ENCODE data around the gene PRPF40B. TPM values are rescaled to one million over a fixed set of nuclear protein-coding genes. Genes with fewer than 3 reads are reported as not detected.
A peak's percentile ranks its signal among the peaks of the same experiment; 100 is the strongest.

PRPF40B gene
- total and polyA plus RNA-seq, 9 of the 15 experiments (the other 6 are each of a cell fraction or from before 2014, with no cell fraction given) = 0.55 to 10.6 (median 4.8) TPM

DNA sequence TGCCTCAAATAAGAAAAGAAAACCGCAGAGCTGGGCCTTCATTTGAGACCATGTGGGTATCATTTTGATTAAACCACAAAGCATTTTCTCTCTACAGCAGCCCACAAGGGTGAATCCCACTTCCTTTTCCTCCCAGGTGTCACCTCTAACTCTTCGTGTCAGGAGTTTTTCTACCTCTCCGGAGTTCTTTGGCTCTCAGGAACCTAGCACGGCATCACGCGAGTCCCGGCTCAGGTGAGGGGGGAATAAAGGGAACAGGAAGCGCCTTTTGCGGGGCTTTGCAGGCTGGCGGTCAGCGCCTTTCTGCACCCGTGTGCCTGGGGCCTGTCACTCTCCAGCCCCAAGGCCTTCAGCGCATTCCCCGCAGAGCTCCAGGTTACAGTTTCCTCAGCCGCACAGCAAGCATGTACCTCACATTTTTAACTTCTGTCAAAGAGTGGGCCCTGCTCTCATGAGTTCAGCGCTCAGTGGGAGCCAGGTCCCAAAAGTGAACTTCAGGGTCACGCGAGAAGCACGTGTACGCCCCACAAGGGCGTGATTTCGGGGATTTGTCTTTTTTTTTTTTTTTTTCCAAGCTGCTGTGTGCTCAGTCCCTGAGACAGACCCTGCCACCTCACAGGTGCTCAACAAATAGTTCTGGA is 740 bp upstream of the PRPF40B start (continued):
- TF ChIP-seq YBX1 (IDR thresholded peaks at IDR 0.05) (no peak), IRF2 (CRISPR knock-in tag; IDR thresholded peaks at IDR 0.05) (no peak), PURB (CRISPR knock-in tag; IDR thresholded peaks at IDR 0.05; ENCODE audit: low read depth) (no peak), FUS (optimal IDR thresholded peaks at IDR 0.05; ENCODE audit: low read depth, low read length) (no peak), ZNF239 (CRISPR knock-in tag; IDR thresholded peaks at IDR 0.05) (no peak), BCOR (IDR thresholded peaks at IDR 0.05) (peak; percentile 29; the same call in 1 of the 2 replicates), ZBTB7A (IDR thresholded peaks at IDR 0.05; ENCODE audit: borderline replicate concordance, control insufficient read depth, low read depth, low read length) (no peak), RBBP5 (IDR thresholded peaks at IDR 0.05; ENCODE audit: borderline replicate concordance, insufficient read depth, low read length, poor library complexity, severe bottlenecking) (peak; percentile 12), EHMT2 (IDR thresholded peaks at IDR 0.05) (no peak), CBX1 (IDR thresholded peaks at IDR 0.05; ENCODE audit: low read depth) (no peak), CSDE1 (IDR thresholded peaks at IDR 0.05) (no peak), SMARCA4 (IDR thresholded peaks at IDR 0.05) (no peak; the same call in none of the 2 replicates), ZNF316 (IDR thresholded peaks at IDR 0.05) (no peak), DNMT1 (IDR thresholded peaks at IDR 0.05) (no peak), BACH1 (tag; IDR thresholded peaks at IDR 0.05) (no peak), CBX2 (IDR thresholded peaks at IDR 0.05; ENCODE audit: insufficient read depth, low read length, poor library complexity, severe bottlenecking) (no peak), MTF1 (CRISPR knock-in tag; IDR thresholded peaks at IDR 0.05; ENCODE audit: borderline replicate concordance) (no peak), EZH2 (IDR thresholded peaks at IDR 0.05; ENCODE audit: borderline replicate concordance, low read depth, low read length) (no peak)
- TF ChIP-seq, protein P1, sequence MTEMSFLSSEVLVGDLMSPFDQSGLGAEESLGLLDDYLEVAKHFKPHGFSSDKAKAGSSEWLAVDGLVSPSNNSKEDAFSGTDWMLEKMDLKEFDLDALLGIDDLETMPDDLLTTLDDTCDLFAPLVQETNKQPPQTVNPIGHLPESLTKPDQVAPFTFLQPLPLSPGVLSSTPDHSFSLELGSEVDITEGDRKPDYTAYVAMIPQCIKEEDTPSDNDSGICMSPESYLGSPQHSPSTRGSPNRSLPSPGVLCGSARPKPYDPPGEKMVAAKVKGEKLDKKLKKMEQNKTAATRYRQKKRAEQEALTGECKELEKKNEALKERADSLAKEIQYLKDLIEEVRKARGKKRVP (CRISPR knock-in tag; IDR thresholded peaks at IDR 0.05) = no peak
- TF ChIP-seq, protein P2, sequence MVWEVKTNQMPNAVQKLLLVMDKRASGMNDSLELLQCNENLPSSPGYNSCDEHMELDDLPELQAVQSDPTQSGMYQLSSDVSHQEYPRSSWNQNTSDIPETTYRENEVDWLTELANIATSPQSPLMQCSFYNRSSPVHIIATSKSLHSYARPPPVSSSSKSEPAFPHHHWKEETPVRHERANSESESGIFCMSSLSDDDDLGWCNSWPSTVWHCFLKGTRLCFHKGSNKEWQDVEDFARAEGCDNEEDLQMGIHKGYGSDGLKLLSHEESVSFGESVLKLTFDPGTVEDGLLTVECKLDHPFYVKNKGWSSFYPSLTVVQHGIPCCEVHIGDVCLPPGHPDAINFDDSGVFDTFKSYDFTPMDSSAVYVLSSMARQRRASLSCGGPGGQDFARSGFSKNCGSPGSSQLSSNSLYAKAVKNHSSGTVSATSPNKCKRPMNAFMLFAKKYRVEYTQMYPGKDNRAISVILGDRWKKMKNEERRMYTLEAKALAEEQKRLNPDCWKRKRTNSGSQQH (CRISPR knock-in tag; IDR thresholded peaks at IDR 0.05) = no peak
- TF ChIP-seq, protein P3, sequence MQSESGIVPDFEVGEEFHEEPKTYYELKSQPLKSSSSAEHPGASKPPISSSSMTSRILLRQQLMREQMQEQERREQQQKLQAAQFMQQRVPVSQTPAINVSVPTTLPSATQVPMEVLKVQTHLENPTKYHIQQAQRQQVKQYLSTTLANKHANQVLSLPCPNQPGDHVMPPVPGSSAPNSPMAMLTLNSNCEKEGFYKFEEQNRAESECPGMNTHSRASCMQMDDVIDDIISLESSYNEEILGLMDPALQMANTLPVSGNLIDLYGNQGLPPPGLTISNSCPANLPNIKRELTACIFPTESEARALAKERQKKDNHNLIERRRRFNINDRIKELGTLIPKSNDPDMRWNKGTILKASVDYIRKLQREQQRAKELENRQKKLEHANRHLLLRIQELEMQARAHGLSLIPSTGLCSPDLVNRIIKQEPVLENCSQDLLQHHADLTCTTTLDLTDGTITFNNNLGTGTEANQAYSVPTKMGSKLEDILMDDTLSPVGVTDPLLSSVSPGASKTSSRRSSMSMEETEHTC (IDR thresholded peaks at IDR 0.05) = no peak
- TF ChIP-seq, protein P4, sequence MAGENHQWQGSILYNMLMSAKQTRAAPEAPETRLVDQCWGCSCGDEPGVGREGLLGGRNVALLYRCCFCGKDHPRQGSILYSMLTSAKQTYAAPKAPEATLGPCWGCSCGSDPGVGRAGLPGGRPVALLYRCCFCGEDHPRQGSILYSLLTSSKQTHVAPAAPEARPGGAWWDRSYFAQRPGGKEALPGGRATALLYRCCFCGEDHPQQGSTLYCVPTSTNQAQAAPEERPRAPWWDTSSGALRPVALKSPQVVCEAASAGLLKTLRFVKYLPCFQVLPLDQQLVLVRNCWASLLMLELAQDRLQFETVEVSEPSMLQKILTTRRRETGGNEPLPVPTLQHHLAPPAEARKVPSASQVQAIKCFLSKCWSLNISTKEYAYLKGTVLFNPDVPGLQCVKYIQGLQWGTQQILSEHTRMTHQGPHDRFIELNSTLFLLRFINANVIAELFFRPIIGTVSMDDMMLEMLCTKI (IDR thresholded peaks at IDR 0.05; ENCODE audit: partially characterized antibody) = no peak
- TF ChIP-seq, protein P5, sequence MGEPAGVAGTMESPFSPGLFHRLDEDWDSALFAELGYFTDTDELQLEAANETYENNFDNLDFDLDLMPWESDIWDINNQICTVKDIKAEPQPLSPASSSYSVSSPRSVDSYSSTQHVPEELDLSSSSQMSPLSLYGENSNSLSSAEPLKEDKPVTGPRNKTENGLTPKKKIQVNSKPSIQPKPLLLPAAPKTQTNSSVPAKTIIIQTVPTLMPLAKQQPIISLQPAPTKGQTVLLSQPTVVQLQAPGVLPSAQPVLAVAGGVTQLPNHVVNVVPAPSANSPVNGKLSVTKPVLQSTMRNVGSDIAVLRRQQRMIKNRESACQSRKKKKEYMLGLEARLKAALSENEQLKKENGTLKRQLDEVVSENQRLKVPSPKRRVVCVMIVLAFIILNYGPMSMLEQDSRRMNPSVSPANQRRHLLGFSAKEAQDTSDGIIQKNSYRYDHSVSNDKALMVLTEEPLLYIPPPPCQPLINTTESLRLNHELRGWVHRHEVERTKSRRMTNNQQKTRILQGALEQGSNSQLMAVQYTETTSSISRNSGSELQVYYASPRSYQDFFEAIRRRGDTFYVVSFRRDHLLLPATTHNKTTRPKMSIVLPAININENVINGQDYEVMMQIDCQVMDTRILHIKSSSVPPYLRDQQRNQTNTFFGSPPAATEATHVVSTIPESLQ (CRISPR knock-in tag; IDR thresholded peaks at IDR 0.05) = peak; percentile 68; the same call in 1 of the 2 replicates

Data from K562 (cell line).